GM18909 (cell line): Measurements from ENCODE around the gene ENPP3.

Experiments
- ATAC-seq: cut with Tn5 transposase; IDR thresholded peaks from one replicate; pipeline ENCODE4 v1.9.1; 2021; ENCODE audit warnings: mild to moderate bottlenecking; ENCODE audit not compliant: unreplicated experiment, poor library complexity

The ENPP3 gene

GRCh38 chr6:131636880-131637792 is at the start of gene ENPP3:
Gene ENPP3 (plus strand): TSS chr6:131637302. CDS start chr6:131637385, 83 bp downstream.
- no peak for ATAC-seq

- ATAC-seq: no peak
Measured at GRCh38 chr6:131587909-131588308, 49.2 kb upstream of the ENPP3 start.

GRCh38 chr6:131588643-131589042 is 48.5 kb upstream of the ENPP3 start:
- no peak for ATAC-seq

GRCh38 chr6:131592935-131593334 is 44.2 kb upstream of the ENPP3 start:
- ATAC-seq: no peak

- no peak for ATAC-seq
Measured at GRCh38 chr6:131594074-131594473, 43.0 kb upstream of the ENPP3 start.

- no peak for ATAC-seq
Measured at GRCh38 chr6:131597446-131597845, 39.7 kb upstream of the ENPP3 start.

GRCh38 chr6:131600716-131601115 is 36.4 kb upstream of the ENPP3 start:
- no peak for ATAC-seq

- no peak for ATAC-seq
Measured at GRCh38 chr6:131602781-131603312, 34.3 kb upstream of the ENPP3 start.

GRCh38 chr6:131613296-131613925 is 23.7 kb upstream of the ENPP3 start:
- no peak for ATAC-seq

GRCh38 chr6:131615275-131615674 is 21.8 kb upstream of the ENPP3 start:
- no peak for ATAC-seq

- ATAC-seq: peak; percentile 97
Measured at GRCh38 chr6:131627724-131628682, 9.1 kb upstream of the ENPP3 start, which contains the start of gene MED23. Gene MED23 (minus strand): TSS chr6:131628242. CDS start chr6:131628049, 193 bp downstream.

- no peak for ATAC-seq
Measured at GRCh38 chr6:131628726-131629125, 8.4 kb upstream of the ENPP3 start.

- ATAC-seq: no peak
Measured at GRCh38 chr6:131629651-131630050, 7.5 kb upstream of the ENPP3 start.

GRCh38 chr6:131631625-131632289 is 5.3 kb upstream of the ENPP3 start:
- no peak for ATAC-seq

- peak; percentile 95 for ATAC-seq
Measured at GRCh38 chr6:131635384-131636340, 1.4 kb upstream of the ENPP3 start.

GRCh38 chr6:131638013-131638412 is 911 bp downstream of the ENPP3 start:
- ATAC-seq: no peak

- ATAC-seq: peak; percentile 42
Measured at GRCh38 chr6:131640100-131640499, 3.0 kb downstream of the ENPP3 start.

- no peak for ATAC-seq
Measured at GRCh38 chr6:131640576-131640975, 3.5 kb downstream of the ENPP3 start.
